Smooth muscle cell (in vitro differentiated cells): ENCODE measurements around the gene MTHFD1. TPM values are rescaled to one million over a fixed set of nuclear protein-coding genes. Genes with fewer than 3 reads are reported as not detected.

Experiments used
- DNase-seq: peaks from one replicate; lab custom pipeline; 2025; ENCODE audit not compliant: unreplicated experiment; lab: John Stamatoyannopoulos, UW
- H2AFZ ChIP-seq: fragments of 200-600 bp; sonication (generic); 2 replicates; pipeline ENCODE4 v1.6.0; 2016; ENCODE audit warnings: antibody characterized with exemption, low read depth, mild to moderate bottlenecking
- H3F3A ChIP-seq: fragments of 200-600 bp; sonication (generic); 2 replicates; pipeline ENCODE4 v1.6.0; 2017; ENCODE audit warnings: antibody characterized with exemption, low read depth
- H3K27ac ChIP-seq: fragments of 200-600 bp; sonication (generic); 2 replicates; pipeline ENCODE4 v1.5.1; 2016; ENCODE audit warnings: low read depth, mild to moderate bottlenecking
- H3K27me3 ChIP-seq: fragments of 200-600 bp; sonication (generic); 2 replicates; pipeline ENCODE4 v1.6.1; 2016; ENCODE audit warnings: low read depth, mild to moderate bottlenecking
- H3K36me3 ChIP-seq: fragments of 200-600 bp; sonication (generic); 2 replicates; pipeline ENCODE4 v1.5.1; 2016; ENCODE audit warnings: low read depth
- H3K4me1 ChIP-seq: fragments of 200-600 bp; sonication (generic); 2 replicates; pipeline ENCODE4 v1.5.1; 2016; ENCODE audit warnings: low read depth
- H3K4me2 ChIP-seq: fragments of 200-600 bp; sonication (generic); 2 replicates; pipeline ENCODE4 v1.6.0; 2016; ENCODE audit warnings: mild to moderate bottlenecking
- H3K4me3 ChIP-seq: fragments of 200-600 bp; sonication (generic); 2 replicates; pipeline ENCODE4 v1.5.1; 2016; ENCODE audit warnings: mild to moderate bottlenecking
- H3K79me2 ChIP-seq: fragments of 200-600 bp; sonication (generic); 2 replicates; pipeline ENCODE4 v1.6.0; 2016; ENCODE audit warnings: low read depth, mild to moderate bottlenecking
- H3K9ac ChIP-seq: fragments of 200-600 bp; sonication (generic); 2 replicates; pipeline ENCODE4 v1.6.0; 2016; ENCODE audit warnings: low read depth
- H3K9me3 ChIP-seq: fragments of 200-600 bp; sonication (generic); replicated peaks from 2 replicates; pipeline ENCODE4 v1.5.1; 2016; ENCODE audit warnings: low read depth
- H4K20me1 ChIP-seq: fragments of 200-600 bp; sonication (generic); 2 replicates; pipeline ENCODE4 v1.6.0; 2016; ENCODE audit warnings: low read depth
- CTCF ChIP-seq: fragments of 200-600 bp; sonication (generic); IDR thresholded peaks from 2 replicates; pipeline ENCODE4 v1.5.1; 2017; ENCODE audit warnings: borderline replicate concordance, mild to moderate bottlenecking, antibody characterized with exemption; ENCODE audit not compliant: insufficient read depth, poor library complexity, severe bottlenecking
- WGBS: methylation state at CpG from one replicate; pipeline ENCODE4 v1.1.7; 2016; ENCODE audit warnings: low lambda C conversion rate; 5-methylcytosine and 5-hydroxymethylcytosine counted together
- polyA plus RNA-seq: library from polyadenylated mRNA; unstranded; fragments of >200 nt; fragmentation: Nextera tagmentation; extraction: Ambion mirVana; gene quantifications from 2 replicates; pipeline ENCODE4 v1.2.1, GENCODE V29; 2016
- total RNA-seq: library from RNA; depleted of rRNA; stranded (reverse); fragments of >200 nt; gene quantifications from 2 replicates; pipeline ENCODE4 v1.2.3, GENCODE V29; 2014

MTHFD1 gene
- total and polyA plus RNA-seq, 2 experiments from 2014 or later, result 12.8 to 25.4 TPM

- Histone ChIP-seq H3K27ac (no peak overlapping the region), H3K27me3 (no peaks in the 10 kb centered on the region), H3K4me3 (no peak overlapping the region), H3K36me3 (no peaks in the 10 kb centered on the region), H4K20me1 (no peaks in the 10 kb centered on the region), H3K9ac (no peak overlapping the region), H3F3A (no peaks in the 10 kb centered on the region), H3K4me1 (no peaks in the 10 kb centered on the region), H3K9me3 (no peaks in the 10 kb centered on the region), H2AFZ (no peak overlapping the region), H3K4me2 (no peak overlapping the region), H3K79me2 (no peaks in the 10 kb centered on the region)
- DNase-seq, result no peak
- 95% methylated on average over 3 of the region's 3 CpGs for WGBS
- TF ChIP-seq CTCF, result no peak
Measured at GRCh38 chr14:64347748-64348147, 40.4 kb upstream of the MTHFD1 start.

- H3K4me2 ChIP-seq, result no peak overlapping the region
- H3K4me1 ChIP-seq, result no peaks in the 10 kb centered on the region
- no peaks in the 10 kb centered on the region for H3F3A ChIP-seq
- H3K9me3 ChIP-seq, result no peaks in the 10 kb centered on the region
- TF ChIP-seq CTCF, result no peak
- H3K4me3 ChIP-seq, result no peak overlapping the region
- no peaks in the 10 kb centered on the region for H3K79me2 ChIP-seq
- no peak overlapping the region for H3K9ac ChIP-seq
- no peak overlapping the region for H3K27ac ChIP-seq
- H4K20me1 ChIP-seq, result no peaks in the 10 kb centered on the region
- no peaks in the 10 kb centered on the region for H3K27me3 ChIP-seq
- DNase-seq, result no peak
- H2AFZ ChIP-seq, result no peak overlapping the region
- 93% methylated on average over 6 of the region's 6 CpGs for WGBS
- H3K36me3 ChIP-seq, result no peaks in the 10 kb centered on the region
Measured at GRCh38 chr14:64349741-64350490, 38.2 kb upstream of the MTHFD1 start.

GRCh38 chr14:64363265-64363846 is 24.8 kb upstream of the MTHFD1 start:
- Histone ChIP-seq H3K4me2 (no peak overlapping the region), H3K9ac (no peak overlapping the region), H3K27ac (no peak overlapping the region), H3K9me3 (no peaks in the 10 kb centered on the region), H3K4me1 (no peaks in the 10 kb centered on the region), H2AFZ (no peak overlapping the region), H4K20me1 (no peaks in the 10 kb centered on the region), H3K27me3 (no peaks in the 10 kb centered on the region), H3F3A (no peaks in the 10 kb centered on the region), H3K4me3 (no peak overlapping the region), H3K36me3 (no peaks in the 10 kb centered on the region), H3K79me2 (no peaks in the 10 kb centered on the region)
- no peak for TF ChIP-seq CTCF
- 69% methylated on average over 3 of the region's 3 CpGs for WGBS
- DNase-seq, result no peak
